ENCODE results near the gene SOX1.

DNA sequence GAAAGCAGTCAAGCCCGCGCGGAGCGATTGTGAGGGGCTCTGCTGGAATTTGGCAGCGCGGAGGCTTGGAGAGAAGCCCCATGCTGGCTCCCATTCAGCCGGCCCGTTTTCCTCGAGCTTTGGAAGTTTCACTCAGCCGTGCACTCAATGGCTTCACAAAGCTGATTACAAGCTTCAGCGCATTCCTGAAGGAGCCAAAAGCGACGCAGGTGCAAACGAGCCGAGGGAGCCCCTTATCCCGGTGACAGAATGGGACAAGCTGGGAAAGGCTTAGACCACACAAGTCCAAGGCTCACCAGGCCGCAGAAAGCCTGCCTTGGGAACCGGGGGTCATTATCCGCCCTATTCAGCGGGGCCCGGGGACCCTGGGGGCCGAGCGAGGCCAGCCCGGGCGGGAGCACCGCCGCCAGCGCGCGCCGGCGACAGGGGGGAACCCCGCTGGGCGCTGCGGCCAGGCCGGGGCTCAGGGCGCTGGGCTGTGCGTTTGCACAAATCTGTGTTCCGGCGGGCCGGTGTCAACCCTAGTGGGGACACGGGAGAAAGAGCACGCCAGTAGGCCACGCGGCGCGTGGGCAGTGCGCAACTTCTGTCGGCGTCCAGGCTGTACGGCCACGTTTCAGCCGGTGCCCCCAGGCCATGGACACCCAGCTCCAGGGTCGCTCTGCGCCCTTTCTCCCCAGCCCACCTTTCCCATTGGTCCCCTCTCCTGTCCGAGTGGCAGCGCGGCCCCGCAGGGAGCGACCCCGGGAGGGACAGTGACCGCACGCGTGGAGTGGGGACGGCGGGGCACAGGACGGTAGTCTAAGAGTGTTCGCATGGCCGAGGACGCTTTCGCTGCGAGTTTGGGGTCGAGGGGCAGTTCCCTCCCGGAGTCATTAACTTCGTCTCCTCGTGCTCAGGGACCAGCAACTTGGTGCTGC is 37.3 kb downstream of the SOX1 start:
- TF ChIP-seq CTCF (IDR thresholded peaks at IDR 0.05) (no peak), POLR2A (IDR thresholded peaks at IDR 0.05) (no peak), POLR2AphosphoS5 (IDR thresholded peaks at IDR 0.05) (no peak)
